Spleen (tissue), 7 donors: Measurements from ENCODE around the gene RGS6.

Experiments
- POLR2A ChIP-seq, 3 donors: fragments of 450-650 bp; IDR thresholded peaks; one replicate each; pipeline ENCODE4 v1.5.1; 2017; ENCODE audit warnings: antibody characterized with exemption in 3 of 3, mild to moderate bottlenecking in 1 of 3
- POLR2AphosphoS5 ChIP-seq, 3 donors: sonication (generic); formaldehyde crosslinking; IDR thresholded peaks; one replicate each; pipeline ENCODE4 v1.5.1; 2017; ENCODE audit warnings: antibody characterized with exemption in 3 of 3
- TF ChIP-seq, protein P1 (sequence below), 11 experiments: fragments of 200-600 bp in 7 of 11; fragments of 450-650 bp in 4 of 11; sonication (generic) in 4 of 11; IDR thresholded peaks in 8 of 11; conservative IDR thresholded peaks in 3 of 11; 1 replicate in 7 of 11; 2 replicates in 4 of 11; pipeline versions ENCODE4 v1.4.0 to v1.8.0; 2016 to 2021; ENCODE audit warnings: antibody characterized with exemption in 11 of 11, inconsistent platforms in 4 of 11, mild to moderate bottlenecking in 1 of 11
- donor health status: DM: no; HTN: no; CAD: no; lungs with moderate emphysema.
- donor health status: DM: no; HTN: no; CAD: no.
- donor health status: DM: no; HTN: no; CAD: no.

DNA sequence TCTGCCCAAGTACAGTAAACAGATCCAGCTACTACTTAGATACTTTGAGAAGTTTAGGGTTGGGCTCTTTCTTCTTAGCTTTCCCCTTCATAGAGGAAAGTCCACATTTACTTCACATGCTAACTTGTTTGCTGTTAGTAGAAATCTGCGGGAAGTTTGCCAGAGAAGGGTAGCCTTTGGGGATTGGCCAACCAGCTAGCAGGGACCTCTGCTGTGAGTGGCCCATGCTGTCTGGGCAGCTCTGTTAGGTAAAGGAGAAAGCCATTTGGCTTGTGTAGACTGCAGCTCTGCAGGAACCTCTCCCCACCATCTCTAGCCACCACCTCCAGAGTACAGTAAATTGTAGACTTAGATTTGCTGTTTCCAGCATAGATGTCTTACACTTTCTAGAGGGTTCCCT, 193.9 kb downstream of the RGS6 start:
- TF ChIP-seq, protein P1, sequence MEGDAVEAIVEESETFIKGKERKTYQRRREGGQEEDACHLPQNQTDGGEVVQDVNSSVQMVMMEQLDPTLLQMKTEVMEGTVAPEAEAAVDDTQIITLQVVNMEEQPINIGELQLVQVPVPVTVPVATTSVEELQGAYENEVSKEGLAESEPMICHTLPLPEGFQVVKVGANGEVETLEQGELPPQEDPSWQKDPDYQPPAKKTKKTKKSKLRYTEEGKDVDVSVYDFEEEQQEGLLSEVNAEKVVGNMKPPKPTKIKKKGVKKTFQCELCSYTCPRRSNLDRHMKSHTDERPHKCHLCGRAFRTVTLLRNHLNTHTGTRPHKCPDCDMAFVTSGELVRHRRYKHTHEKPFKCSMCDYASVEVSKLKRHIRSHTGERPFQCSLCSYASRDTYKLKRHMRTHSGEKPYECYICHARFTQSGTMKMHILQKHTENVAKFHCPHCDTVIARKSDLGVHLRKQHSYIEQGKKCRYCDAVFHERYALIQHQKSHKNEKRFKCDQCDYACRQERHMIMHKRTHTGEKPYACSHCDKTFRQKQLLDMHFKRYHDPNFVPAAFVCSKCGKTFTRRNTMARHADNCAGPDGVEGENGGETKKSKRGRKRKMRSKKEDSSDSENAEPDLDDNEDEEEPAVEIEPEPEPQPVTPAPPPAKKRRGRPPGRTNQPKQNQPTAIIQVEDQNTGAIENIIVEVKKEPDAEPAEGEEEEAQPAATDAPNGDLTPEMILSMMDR (IDR thresholded peaks at IDR 0.05 in 8 of 11, conservative IDR thresholded peaks at IDR 0.05 in 3 of 11): no peak
- no peak for TF ChIP-seq POLR2A (IDR thresholded peaks at IDR 0.05)
- no peak for TF ChIP-seq POLR2AphosphoS5 (IDR thresholded peaks at IDR 0.05)
